ENCODE results near the gene SH2D3C. TPM values are rescaled to one million over a fixed set of nuclear protein-coding genes. Genes with fewer than 3 reads are reported as not detected.
A peak's percentile ranks its signal among the peaks of the same experiment; 100 is the strongest.

SH2D3C gene
- total RNA-seq, 4 donors from 2014 or later = 2.6 to 10.1 (median 3.9) TPM

- Histone ChIP-seq H3K36me3 (peaks cover 0 to 4% (median 0%) of the 10 kb centered on the region in 4 donors), H3K27ac (peak within 1 kb of the TSS; percentile 98 to 100 (median 98)), H3K4me1 (peaks cover 6 to 22% (median 12%) of the 10 kb centered on the region in 4 donors), H3K9me3 (no peaks in the 10 kb centered on the region), H3K4me3 (peak within 1 kb of the TSS; percentile 71 to 97 (median 80)), H3K27me3 (no peaks in the 10 kb centered on the region)
- peak; percentile 99 for DNase-seq
- WGBS, 2 donors (ENCODE audit: low coverage in 1 of 2) = 0% methylated on average over 9 to 60 of the region's 76 CpGs
- intact Hi-C loops (cut with DNase I; ENCODE audit: low total_unique reads) (loop anchor here (5.0 to 10.0 kb wide), 3 partner anchors 143 to 230 kb away; no protein-coding TSS in a partner anchor), in situ Hi-C loops (cut with MboI; ENCODE audit: low pct_ligation_motif_present in 1 of 4, low pct_unique_long_range_greater_than_20kb in 1 of 4, low sequenced_read_pairs in 3 of 4) (loop anchor here (5.0 to 25.0 kb wide), 6 partner anchors 47 to 223 kb away; no protein-coding TSS in a partner anchor)
- TF ChIP-seq POLR2A (IDR thresholded peaks at IDR 0.05) (peak; percentile 89), POLR2AphosphoS5 (IDR thresholded peaks at IDR 0.05) (peak; percentile 85 to 95 (median 93)), CTCF (IDR thresholded peaks at IDR 0.05) (peak; percentile 87 to 98 (median 95)), EP300 (IDR thresholded peaks at IDR 0.05; ENCODE audit: low read depth) (no peak)
Observed at GRCh38 chr9:127734747-127735529, 43.5 kb downstream of the SH2D3C start, which contains the start of gene TOR2A. TOR2A (minus strand) TSS chr9:127735294; CDS start chr9:127735270, 24 bp downstream.

- H3K4me1 ChIP-seq = peaks cover 6 to 18% (median 11%) of the 10 kb centered on the region in 4 donors
- intact Hi-C loops (cut with DNase I; ENCODE audit: low total_unique reads) = loop anchor here (5.0 to 10.0 kb wide), 2 partner anchors 142 to 229 kb away; no protein-coding TSS in a partner anchor
- H3K27ac ChIP-seq = peak overlapping the region; percentile 98 to 100 (median 98)
- in situ Hi-C loops (cut with MboI; ENCODE audit: low pct_ligation_motif_present in 1 of 4, low pct_unique_long_range_greater_than_20kb in 1 of 4, low sequenced_read_pairs in 3 of 4) = loop anchor here (10.0 to 25.0 kb wide), 5 partner anchors 131 to 222 kb away; no protein-coding TSS in a partner anchor
- H3K4me3 ChIP-seq = peak overlapping the region in 3 of 4 donors; percentile 71 to 97 (median 84)
- no peak for DNase-seq
- H3K36me3 ChIP-seq = peaks cover 0 to 4% (median 0%) of the 10 kb centered on the region in 4 donors
- H3K9me3 ChIP-seq = no peaks in the 10 kb centered on the region
- H3K27me3 ChIP-seq = no peaks in the 10 kb centered on the region
- TF ChIP-seq EP300 (IDR thresholded peaks at IDR 0.05; ENCODE audit: low read depth) (no peak), POLR2AphosphoS5 (IDR thresholded peaks at IDR 0.05) (no peak), POLR2A (IDR thresholded peaks at IDR 0.05) (no peak), CTCF (IDR thresholded peaks at IDR 0.05) (no peak)
- WGBS, 2 donors (ENCODE audit: low coverage in 1 of 2) = 52 to 87% methylated on average over 3 to 21 of the region's 22 CpGs
Observed at GRCh38 chr9:127734247-127734746, 44.2 kb downstream of the SH2D3C start.

GRCh38 chr9:127733614-127734013, 44.9 kb downstream of the SH2D3C start:
- TF ChIP-seq POLR2AphosphoS5 (IDR thresholded peaks at IDR 0.05) (no peak), POLR2A (IDR thresholded peaks at IDR 0.05) (no peak), EP300 (IDR thresholded peaks at IDR 0.05; ENCODE audit: low read depth) (no peak), CTCF (IDR thresholded peaks at IDR 0.05) (no peak)
- no peak overlapping the region for H3K27ac ChIP-seq
- H3K9me3 ChIP-seq = no peaks in the 10 kb centered on the region
- intact Hi-C loops (cut with DNase I; ENCODE audit: low total_unique reads) (loop anchor here (5.0 to 10.0 kb wide), 2 partner anchors 141 to 229 kb away; no protein-coding TSS in a partner anchor), in situ Hi-C loops (cut with MboI; ENCODE audit: low pct_ligation_motif_present in 1 of 4, low pct_unique_long_range_greater_than_20kb in 1 of 4, low sequenced_read_pairs in 3 of 4) (loop anchor here (10.0 to 25.0 kb wide), 5 partner anchors 131 to 221 kb away; no protein-coding TSS in a partner anchor)
- no peaks in the 10 kb centered on the region for H3K27me3 ChIP-seq
- peaks cover 0 to 4% (median 0%) of the 10 kb centered on the region in 4 donors for H3K36me3 ChIP-seq
- H3K4me3 ChIP-seq = no peak overlapping the region
- no peak for DNase-seq
- WGBS, 2 donors (ENCODE audit: low coverage in 1 of 2) = 69% methylated on average over 2 of the region's 2 CpGs; no CpG with 5 or more reads in 1 of the 2 donors
- H3K4me1 ChIP-seq = peaks cover 6 to 18% (median 11%) of the 10 kb centered on the region in 4 donors

GRCh38 chr9:127732444-127732843, 46.0 kb downstream of the SH2D3C start:
- in situ Hi-C loops (cut with MboI; ENCODE audit: low pct_ligation_motif_present in 1 of 4, low pct_unique_long_range_greater_than_20kb in 1 of 4, low sequenced_read_pairs in 3 of 4) = loop anchor here (10.0 to 25.0 kb wide), 5 partner anchors 132 to 220 kb away; no protein-coding TSS in a partner anchor
- no peaks in the 10 kb centered on the region for H3K9me3 ChIP-seq
- peaks cover 0 to 4% (median 0%) of the 10 kb centered on the region in 4 donors for H3K36me3 ChIP-seq
- WGBS, 2 donors (ENCODE audit: low coverage in 1 of 2) = 97 to 100% methylated on average over 4 to 21 of the region's 21 CpGs
- H3K27ac ChIP-seq = no peak overlapping the region
- H3K4me1 ChIP-seq = peaks cover 6 to 14% (median 11%) of the 10 kb centered on the region in 4 donors
- TF ChIP-seq POLR2AphosphoS5 (IDR thresholded peaks at IDR 0.05) (no peak), CTCF (IDR thresholded peaks at IDR 0.05) (no peak), EP300 (IDR thresholded peaks at IDR 0.05; ENCODE audit: low read depth) (no peak), POLR2A (IDR thresholded peaks at IDR 0.05) (no peak)
- no peaks in the 10 kb centered on the region for H3K27me3 ChIP-seq
- no peak for DNase-seq
- no peak overlapping the region for H3K4me3 ChIP-seq
- intact Hi-C loops (cut with DNase I; ENCODE audit: low total_unique reads) = loop anchor here (5.0 to 10.0 kb wide), 2 partner anchors 140 to 228 kb away; no protein-coding TSS in a partner anchor

All from transverse colon (tissue), 4 donors.